Stimulated activated naive B cell treated with anti-CD40 and anti-IgM and Interleukin-4, amounts not matched to agents 10 μg/mL and 1 μg/mL and 100 μg/mL, for 72 hours (primary cell): Measurements from ENCODE around the gene GLRA3.
A peak's percentile ranks its signal among the peaks of the same experiment; 100 is the strongest.
"Not testable (repeated sequence)": the region's sequence is repeated elsewhere in the genome, so short reads cannot be mapped to it uniquely, and the experiment has no call there.

Source experiments
- ATAC-seq, 2 donors: fragments of 150-1000 bp; cut with Tn5 transposase; replicated peaks; 2 replicates each; pipeline ENCODE4 v1.10.0; 2021; ENCODE audit warnings: moderate library complexity in 1 of 2
- DNase-seq: peaks from one replicate; pipeline ENCODE4 v3.0.0; 2021
- H3K27ac Mint-ChIP-seq: one replicate; pipeline ENCODE4 v1.8.0; 2022; ENCODE audit warnings: mild to moderate bottlenecking, mixed read lengths
- H3K27me3 Mint-ChIP-seq, 2 donors: one replicate each; pipeline ENCODE4 v1.8.0; 2022; ENCODE audit warnings: mixed read lengths in 2 of 2
- H3K36me3 Mint-ChIP-seq, 2 donors: one replicate each; pipeline ENCODE4 v1.8.0; 2022; ENCODE audit warnings: mixed read lengths in 2 of 2, mild to moderate bottlenecking in 1 of 2
- H3K4me1 Mint-ChIP-seq, 2 donors: one replicate each; pipeline ENCODE4 v1.8.0; 2022; ENCODE audit warnings: mixed read lengths in 2 of 2, mild to moderate bottlenecking in 1 of 2
- H3K4me3 Mint-ChIP-seq, 2 donors: one replicate each; pipeline ENCODE4 v1.8.0; 2022; ENCODE audit warnings: mild to moderate bottlenecking in 2 of 2, mixed read lengths in 2 of 2, moderate library complexity in 1 of 2
- H3K9me3 Mint-ChIP-seq, 2 donors: one replicate each; pipeline ENCODE4 v1.8.0; 2022; ENCODE audit warnings: mixed read lengths in 2 of 2, mild to moderate bottlenecking in 1 of 2

Gene GLRA3

DNA sequence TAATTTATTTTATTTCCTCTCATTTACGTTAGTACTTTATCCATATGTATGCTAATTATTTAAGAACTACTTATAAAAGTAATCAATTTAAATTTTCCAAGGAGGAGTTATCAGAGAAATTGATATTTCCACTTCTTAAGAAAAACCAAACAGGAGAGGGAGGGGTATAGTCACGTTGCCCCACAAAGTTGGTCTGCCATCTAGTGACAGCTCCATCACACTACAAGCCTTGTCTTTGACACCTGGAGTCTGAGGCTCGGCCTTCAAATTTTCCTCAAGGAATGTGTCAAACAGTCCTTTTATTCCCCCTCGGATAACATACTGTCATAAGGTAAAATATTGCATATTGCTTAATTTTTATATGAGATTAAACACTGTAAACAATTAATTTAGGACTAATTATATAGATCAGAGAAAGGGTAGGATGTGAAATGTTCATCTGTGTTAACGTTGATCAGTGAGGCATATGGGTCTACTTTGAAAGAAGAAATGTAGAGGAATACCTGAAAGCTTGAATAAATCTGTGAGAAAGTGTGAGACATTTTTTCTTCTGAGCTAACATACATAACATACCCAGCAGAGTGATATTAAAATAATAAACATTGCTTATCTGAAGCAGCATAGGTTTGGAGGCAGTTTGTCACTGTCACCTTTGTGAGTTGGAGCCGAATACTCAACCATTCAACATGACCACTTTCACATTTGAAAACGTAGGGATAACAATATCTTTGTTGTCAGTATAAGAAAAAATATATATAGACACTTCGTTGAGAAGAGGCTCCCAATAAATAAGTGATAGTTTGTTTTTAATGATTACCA lies 114.4 kb downstream of the GLRA3 start:
- Mint-ChIP-seq H3K27me3 (peaks cover 6 to 8% of the 10 kb centered on the region in 2 donors), H3K4me1 (no peaks in the 10 kb centered on the region), H3K36me3 (no peaks in the 10 kb centered on the region), H3K27ac (no peak overlapping the region), H3K4me3 (no peak overlapping the region), H3K9me3 (no peaks in the 10 kb centered on the region)
- ATAC-seq, result peak in 1 of 2 donors; percentile 58
- no peak for DNase-seq

DNA sequence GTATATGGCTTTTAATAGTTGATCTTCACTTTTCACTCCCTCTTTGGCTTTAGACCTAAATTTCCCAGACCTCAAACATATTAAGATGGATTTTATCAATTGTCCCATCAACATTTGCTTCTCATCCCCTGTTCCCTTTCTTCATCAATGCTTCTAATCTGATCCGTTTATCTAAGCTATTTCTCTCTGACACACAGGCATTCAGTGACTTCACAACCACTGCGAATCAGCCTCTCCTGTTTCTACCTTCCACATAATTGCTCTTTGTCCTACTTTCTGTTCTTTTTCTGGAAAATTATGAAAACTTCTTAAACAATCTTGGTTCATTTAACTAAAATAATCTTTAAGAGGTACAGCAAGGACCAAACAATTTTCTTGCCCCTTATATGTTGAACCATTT lies 115.2 kb downstream of the GLRA3 start:
- H3K27ac Mint-ChIP-seq, result no peak overlapping the region
- peaks cover 6 to 8% of the 10 kb centered on the region in 2 donors for H3K27me3 Mint-ChIP-seq
- no peak overlapping the region for H3K4me3 Mint-ChIP-seq
- no peaks in the 10 kb centered on the region for H3K4me1 Mint-ChIP-seq
- no peaks in the 10 kb centered on the region for H3K36me3 Mint-ChIP-seq
- DNase-seq (no peak), ATAC-seq (no peak)
- no peaks in the 10 kb centered on the region for H3K9me3 Mint-ChIP-seq

DNA sequence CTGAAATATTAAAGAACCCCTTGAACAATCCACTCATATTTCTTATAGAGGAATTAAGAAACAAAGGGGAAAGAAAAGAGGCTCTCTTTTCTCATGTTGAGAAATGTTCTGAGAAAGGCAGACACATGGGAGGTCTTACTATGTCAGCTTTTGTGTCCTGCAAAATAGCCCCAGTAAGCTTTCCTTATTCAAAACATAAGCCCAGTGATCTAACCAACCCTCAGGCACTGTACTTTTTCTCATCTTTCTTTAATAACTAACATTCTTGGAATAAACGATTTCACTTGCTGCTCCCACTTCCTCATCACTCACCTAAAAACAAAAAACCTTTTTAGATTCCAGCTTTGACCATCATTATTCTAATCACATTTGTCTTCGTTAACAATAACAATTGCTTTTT lies 115.9 kb downstream of the GLRA3 start:
- ATAC-seq, result no peak
- Mint-ChIP-seq H3K27ac (no peak overlapping the region), H3K36me3 (no peaks in the 10 kb centered on the region), H3K27me3 (peaks cover 6 to 8% of the 10 kb centered on the region in 2 donors), H3K9me3 (no peaks in the 10 kb centered on the region), H3K4me3 (no peak overlapping the region), H3K4me1 (no peaks in the 10 kb centered on the region)
- DNase-seq, result no peak

DNA sequence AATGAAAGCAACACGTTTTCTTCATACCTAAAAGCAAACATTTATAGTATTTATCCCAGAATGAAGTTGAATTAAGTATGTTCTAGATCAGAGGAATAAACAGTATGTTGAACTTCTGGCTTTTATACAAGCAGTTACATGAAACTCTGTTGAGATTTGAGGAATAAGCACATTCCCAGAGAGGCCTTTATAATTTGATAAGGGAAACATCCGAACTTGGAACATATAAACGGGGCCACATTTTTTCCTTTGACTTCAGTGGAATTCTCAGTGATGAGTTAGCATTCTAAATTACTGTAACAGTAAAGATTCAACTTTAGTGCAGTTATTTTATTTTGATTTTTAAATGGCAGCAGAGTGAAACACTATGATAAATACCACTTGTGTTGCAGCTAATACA lies 119.5 kb downstream of the GLRA3 start:
- Mint-ChIP-seq H3K9me3 (peaks cover 0 to 2% of the 10 kb centered on the region in 2 donors), H3K4me3 (no peak overlapping the region), H3K36me3 (no peaks in the 10 kb centered on the region), H3K27me3 (peaks cover 6 to 8% of the 10 kb centered on the region in 2 donors), H3K27ac (no peak overlapping the region), H3K4me1 (no peaks in the 10 kb centered on the region)
- ATAC-seq (no peak), DNase-seq (no peak)

DNA sequence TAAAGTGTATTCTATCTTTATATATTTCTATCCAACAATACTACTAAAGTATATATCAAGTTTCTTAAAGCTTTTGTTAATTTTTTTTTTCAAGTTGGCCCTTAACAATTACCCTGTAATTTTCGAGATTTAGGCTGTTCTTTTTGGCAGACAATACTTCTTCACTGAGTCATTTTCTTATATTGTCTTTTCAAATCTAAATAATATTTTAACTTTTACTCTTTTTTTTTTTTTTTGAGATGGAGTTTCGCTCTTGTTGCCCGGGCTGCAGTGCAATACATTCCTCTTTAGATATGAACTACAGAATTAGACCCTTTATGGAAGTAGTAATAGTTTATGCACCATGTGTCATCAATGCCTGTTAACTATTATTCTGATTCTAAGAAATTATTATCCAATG lies 120.7 kb downstream of the GLRA3 start:
- DNase-seq, result no peak
- H3K27me3 Mint-ChIP-seq, result peaks cover 2 to 3% of the 10 kb centered on the region in 2 donors

DNA sequence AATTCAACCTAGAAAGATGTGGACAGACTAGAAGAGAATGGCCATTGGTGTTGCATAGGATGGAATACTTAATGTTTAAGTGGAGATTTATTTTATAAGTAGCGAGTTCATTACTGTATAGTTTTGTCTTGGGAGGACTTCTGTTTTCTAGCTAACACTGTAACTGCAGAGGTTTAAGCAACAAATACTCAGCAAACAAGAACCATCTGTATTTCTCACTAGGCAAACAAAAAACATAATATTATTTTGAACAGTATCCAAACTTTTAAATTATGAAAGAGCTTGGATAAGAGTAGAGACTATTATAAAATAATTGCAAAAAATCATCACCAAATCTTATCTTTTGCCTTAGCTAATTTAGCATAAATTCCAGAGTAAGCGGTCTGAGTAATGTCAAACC lies 121.1 kb downstream of the GLRA3 start:
- DNase-seq, result no peak
- no peaks in the 10 kb centered on the region for H3K36me3 Mint-ChIP-seq
- peaks cover 0 to 2% of the 10 kb centered on the region in 2 donors for H3K9me3 Mint-ChIP-seq
- H3K4me1 Mint-ChIP-seq, result no peaks in the 10 kb centered on the region
- no peak for ATAC-seq
- no peak overlapping the region for H3K27ac Mint-ChIP-seq
- no peaks in the 10 kb centered on the region for H3K27me3 Mint-ChIP-seq
- H3K4me3 Mint-ChIP-seq, result no peak overlapping the region

More for the DNA sequence above, 120.7 kb downstream of the GLRA3 start:
- H3K27ac Mint-ChIP-seq, result no peak overlapping the region
- H3K9me3 Mint-ChIP-seq, result peaks cover 0 to 2% of the 10 kb centered on the region in 2 donors
- ATAC-seq, result no peak
- H3K36me3 Mint-ChIP-seq, result no peaks in the 10 kb centered on the region
- no peak overlapping the region for H3K4me3 Mint-ChIP-seq
- H3K4me1 Mint-ChIP-seq, result no peaks in the 10 kb centered on the region

DNA sequence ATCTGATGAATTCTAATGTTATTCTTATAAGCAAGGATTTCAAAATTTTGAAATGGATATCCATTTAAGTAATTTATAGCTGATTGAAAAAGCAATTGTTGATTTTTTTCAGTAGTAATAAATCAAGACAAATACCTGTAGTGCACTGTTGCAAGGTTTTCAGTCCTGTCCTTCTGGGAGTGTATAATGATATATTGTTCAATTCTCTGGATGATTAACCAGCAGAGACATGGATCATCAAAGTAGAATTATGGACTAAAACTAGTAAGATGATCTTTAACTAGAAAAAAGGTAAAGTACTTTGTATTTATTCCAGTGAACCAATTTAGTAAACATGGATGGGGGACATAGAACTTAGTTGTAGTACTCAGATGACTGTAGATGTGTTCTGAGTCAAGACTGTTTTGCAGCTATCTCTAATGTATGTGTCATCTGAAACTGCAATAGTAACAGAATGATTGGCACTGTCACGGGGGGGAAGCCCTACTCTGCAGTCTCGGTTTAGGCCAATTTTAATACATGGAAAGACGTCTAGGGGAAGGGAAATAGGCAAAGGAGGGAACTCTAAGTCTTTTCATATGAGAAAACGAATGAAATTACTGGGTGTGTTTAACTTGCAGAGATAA lies 121.9 kb downstream of the GLRA3 start:
- DNase-seq, result no peak
- H3K27ac Mint-ChIP-seq, result no peak overlapping the region
- no peak overlapping the region for H3K4me3 Mint-ChIP-seq
- H3K9me3 Mint-ChIP-seq, result peaks cover 0 to 2% of the 10 kb centered on the region in 2 donors
- H3K27me3 Mint-ChIP-seq, result no peaks in the 10 kb centered on the region
- no peaks in the 10 kb centered on the region for H3K36me3 Mint-ChIP-seq
- H3K4me1 Mint-ChIP-seq, result no peaks in the 10 kb centered on the region
- peak; percentile 49 to 65 for ATAC-seq

DNA sequence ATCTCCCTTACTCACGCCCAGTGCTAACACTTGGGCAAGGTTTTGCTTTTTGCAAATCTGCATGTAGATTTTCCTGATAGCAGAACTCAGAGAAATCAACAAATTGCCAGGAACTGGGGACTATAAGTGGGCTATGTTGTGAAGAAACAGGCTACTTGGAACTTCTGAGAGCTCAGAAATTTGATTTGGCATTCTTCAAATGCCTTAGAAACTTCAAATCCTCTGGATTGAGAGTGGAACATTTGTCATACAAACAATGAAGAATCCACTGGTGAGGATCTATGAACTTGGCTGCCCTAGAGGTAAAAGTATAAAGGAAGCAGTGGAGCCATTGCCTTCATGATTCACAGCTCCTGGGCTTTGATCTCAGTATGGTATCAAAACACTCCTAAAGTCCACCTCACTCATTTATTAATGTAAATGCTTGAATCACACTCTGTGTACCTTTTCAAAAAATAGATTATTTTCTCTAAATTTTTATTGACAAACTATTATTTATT lies 126.0 kb downstream of the GLRA3 start:
- no peaks in the 10 kb centered on the region for H3K4me1 Mint-ChIP-seq
- no peaks in the 10 kb centered on the region for H3K27me3 Mint-ChIP-seq
- no peak overlapping the region for H3K27ac Mint-ChIP-seq
- ATAC-seq (no peak), DNase-seq (no peak)
- no peaks in the 10 kb centered on the region for H3K36me3 Mint-ChIP-seq
- H3K4me3 Mint-ChIP-seq, result no peak overlapping the region
- peaks cover 0 to 2% of the 10 kb centered on the region in 2 donors for H3K9me3 Mint-ChIP-seq

DNA sequence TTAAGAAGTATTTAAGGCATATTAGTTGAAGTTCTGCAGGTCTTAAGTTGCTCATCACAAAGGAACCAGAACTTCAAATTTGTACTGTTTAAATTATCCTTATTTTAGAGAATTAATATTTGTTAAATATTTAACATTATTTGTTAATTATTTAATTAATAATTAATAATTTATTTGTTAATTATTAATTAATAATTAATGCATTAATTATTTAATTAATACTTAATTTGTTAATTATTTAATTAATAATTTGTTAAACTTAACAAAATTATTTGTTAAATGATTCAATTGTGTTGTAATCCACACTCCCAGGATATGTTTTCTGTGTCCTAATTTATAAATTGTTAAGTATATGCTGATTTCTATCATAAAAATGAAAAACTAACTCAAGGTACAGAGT lies 129.4 kb downstream of the GLRA3 start:
- Mint-ChIP-seq H3K27me3 (no peaks in the 10 kb centered on the region), H3K4me3 (no peak overlapping the region), H3K9me3 (peaks cover 0 to under 1% of the 10 kb centered on the region in 2 donors), H3K36me3 (no peaks in the 10 kb centered on the region), H3K27ac (no peak overlapping the region), H3K4me1 (no peaks in the 10 kb centered on the region)
- DNase-seq (no peak), ATAC-seq (no peak)

DNA sequence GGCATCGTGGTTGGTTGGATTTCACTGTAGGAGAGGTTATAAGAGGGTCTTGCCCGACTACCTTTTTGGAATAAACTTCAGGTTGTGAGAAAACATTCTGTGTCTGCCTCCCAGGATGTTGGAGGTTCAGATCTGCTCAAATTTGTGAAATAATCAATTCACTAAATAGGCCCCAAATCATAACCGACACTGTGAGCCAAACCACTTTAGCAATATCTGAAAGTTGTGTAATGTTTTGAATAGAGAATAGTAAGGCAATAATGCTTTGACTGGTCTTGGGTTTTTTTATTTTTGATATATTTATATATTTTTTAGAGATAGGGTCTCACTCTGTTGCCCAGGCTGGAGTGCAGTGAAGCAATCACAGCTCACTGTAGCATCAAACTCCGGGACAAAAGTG lies 131.2 kb downstream of the GLRA3 start:
- H3K4me1 Mint-ChIP-seq, result no peaks in the 10 kb centered on the region
- no peaks in the 10 kb centered on the region for H3K9me3 Mint-ChIP-seq
- no peak for DNase-seq
- no peaks in the 10 kb centered on the region for H3K36me3 Mint-ChIP-seq
- no peak overlapping the region for H3K27ac Mint-ChIP-seq
- no peak overlapping the region for H3K4me3 Mint-ChIP-seq
- no peak for ATAC-seq
- no peaks in the 10 kb centered on the region for H3K27me3 Mint-ChIP-seq

DNA sequence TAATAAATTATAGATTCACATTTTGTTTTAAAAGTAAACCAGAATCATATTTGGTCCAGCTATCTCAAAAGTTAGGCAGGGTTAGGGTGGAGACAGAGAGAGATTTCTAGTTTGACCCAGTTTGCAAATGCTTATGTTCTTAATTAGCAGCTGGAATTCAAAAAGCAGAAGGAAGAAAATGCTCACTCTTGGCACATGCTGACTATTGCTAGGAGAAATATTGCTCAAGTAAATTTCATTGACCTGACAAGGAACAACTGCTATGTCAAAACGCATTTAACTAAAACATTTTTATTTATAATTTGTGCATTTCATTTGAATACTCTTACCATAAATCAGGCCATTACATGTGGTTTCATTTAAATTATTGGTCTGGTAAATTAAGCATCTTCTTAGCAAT lies 131.8 kb downstream of the GLRA3 start:
- no peak for ATAC-seq
- H3K36me3 Mint-ChIP-seq, result no peaks in the 10 kb centered on the region
- no peak for DNase-seq

DNA sequence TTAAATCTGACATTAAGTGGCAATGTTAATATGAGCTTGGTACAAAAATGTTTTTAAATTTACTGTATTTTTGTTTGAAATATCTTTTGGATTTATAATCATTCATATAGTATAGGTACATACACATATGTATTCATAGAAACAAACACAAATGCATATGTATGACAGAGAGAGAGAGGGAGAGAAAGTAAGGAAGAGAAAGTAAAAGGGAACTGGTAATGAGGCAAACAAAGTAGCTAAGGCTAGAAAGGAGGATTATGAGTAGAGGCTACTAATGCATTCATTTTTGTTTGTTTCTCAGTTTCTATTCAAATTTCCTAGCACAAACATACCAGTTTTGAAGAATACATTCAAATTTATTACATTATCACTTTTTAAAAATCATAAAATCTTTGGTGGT lies 132.4 kb downstream of the GLRA3 start:
- Mint-ChIP-seq H3K36me3 (no peaks in the 10 kb centered on the region), H3K27me3 (no peaks in the 10 kb centered on the region), H3K4me3 (no peak overlapping the region), H3K4me1 (no peaks in the 10 kb centered on the region), H3K27ac (no peak overlapping the region), H3K9me3 (no peaks in the 10 kb centered on the region)
- DNase-seq (no peak), ATAC-seq (no peak)

More for the DNA sequence above, 131.8 kb downstream of the GLRA3 start:
- no peaks in the 10 kb centered on the region for H3K27me3 Mint-ChIP-seq
- no peaks in the 10 kb centered on the region for H3K4me1 Mint-ChIP-seq
- no peak overlapping the region for H3K4me3 Mint-ChIP-seq
- H3K9me3 Mint-ChIP-seq, result no peaks in the 10 kb centered on the region
- H3K27ac Mint-ChIP-seq, result no peak overlapping the region

DNA sequence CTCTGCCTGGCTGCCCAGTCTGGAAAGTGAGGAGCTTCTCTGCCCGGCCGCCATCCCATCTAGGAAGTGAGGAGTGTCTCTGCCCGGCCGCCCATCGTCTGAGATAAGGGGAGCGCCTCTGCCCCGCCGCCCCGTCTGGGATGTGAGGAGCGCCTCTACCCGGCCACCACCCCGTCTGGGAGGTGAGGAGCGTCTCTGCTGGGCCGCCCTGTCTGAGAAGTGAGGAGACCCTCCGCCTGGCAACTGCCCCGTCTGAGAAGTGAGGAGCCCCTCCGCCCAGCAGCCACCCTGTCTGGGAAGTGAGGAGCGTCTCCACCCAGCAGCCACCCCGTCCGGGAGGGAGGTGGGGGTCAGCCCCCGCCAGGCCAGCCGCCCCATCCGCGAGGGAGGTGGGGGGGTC lies 137.2 kb downstream of the GLRA3 start:
- not testable (repeated sequence) for H3K36me3 Mint-ChIP-seq, H3K27me3 Mint-ChIP-seq, H3K9me3 Mint-ChIP-seq, H3K4me1 Mint-ChIP-seq, ATAC-seq, DNase-seq, H3K4me3 Mint-ChIP-seq, H3K27ac Mint-ChIP-seq

DNA sequence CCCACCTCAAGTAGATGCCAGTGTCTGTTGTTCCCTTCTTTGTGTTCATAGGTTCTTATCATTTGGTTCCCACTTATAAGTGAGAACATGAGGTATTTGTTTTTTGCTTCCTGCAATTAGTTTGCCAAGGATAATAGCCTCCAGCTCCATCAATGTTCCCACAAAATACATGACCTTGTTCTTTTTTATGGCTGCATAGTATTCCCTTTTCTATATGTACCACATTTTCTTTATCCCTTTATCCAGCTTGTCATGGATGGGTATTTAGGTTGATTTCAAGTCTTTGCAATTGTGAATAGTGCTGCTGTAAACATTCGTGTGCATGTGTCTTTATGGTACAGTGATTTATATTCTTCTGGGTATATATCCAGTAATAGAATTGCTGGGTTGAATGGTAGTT lies 138.4 kb downstream of the GLRA3 start:
- Mint-ChIP-seq H3K9me3 (peaks cover 4 to 5% of the 10 kb centered on the region in 2 donors), H3K27ac (no peak overlapping the region), H3K4me3 (no peak overlapping the region), H3K4me1 (no peaks in the 10 kb centered on the region), H3K36me3 (peaks cover 0 to 2% of the 10 kb centered on the region in 2 donors), H3K27me3 (no peaks in the 10 kb centered on the region)
- DNase-seq, result no peak
- ATAC-seq, result no peak

DNA sequence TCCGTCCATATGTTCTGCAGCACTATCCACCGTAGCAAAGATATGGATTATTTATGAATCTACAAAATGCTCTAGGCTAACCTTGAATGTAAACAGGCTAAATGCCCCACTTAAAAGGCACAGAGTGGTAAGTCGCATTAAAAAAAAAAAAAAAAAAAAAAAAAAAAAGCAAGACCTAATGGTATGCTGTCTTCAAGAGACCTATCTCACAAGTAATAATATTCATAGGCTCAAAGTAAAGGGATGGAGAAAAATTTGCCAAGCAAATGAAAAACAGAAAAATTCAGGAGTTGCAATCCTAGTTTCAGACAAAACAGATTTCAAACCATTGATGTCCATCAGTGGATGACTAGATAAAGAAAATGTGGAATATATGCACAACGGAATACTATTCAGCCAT lies 139.4 kb downstream of the GLRA3 start:
- Mint-ChIP-seq H3K4me3 (no peak overlapping the region), H3K27ac (no peak overlapping the region), H3K4me1 (no peaks in the 10 kb centered on the region), H3K9me3 (peaks cover 4 to 5% of the 10 kb centered on the region in 2 donors), H3K27me3 (no peaks in the 10 kb centered on the region), H3K36me3 (peaks cover 0 to 2% of the 10 kb centered on the region in 2 donors)
- ATAC-seq (no peak), DNase-seq (no peak)
